Lower lobe of right lung (tissue), 2 donors: Measurements from ENCODE around the gene KRTAP10-3. TPM values are rescaled to one million over a fixed set of nuclear protein-coding genes. Genes with fewer than 3 reads are reported as not detected.

Experiments used
- ATAC-seq, 2 donors: fragments of 200-7000 bp; cut with Tn5 transposase; one replicate each; pipeline ENCODE4 v1.9.1; 2020 to 2022; ENCODE audit warnings: mild to moderate bottlenecking in 2 of 2, moderate library complexity in 2 of 2
- DNase-seq: peaks from one replicate; pipeline ENCODE4 v3.0.0-alpha.2; 2020
- H3K27ac ChIP-seq: fragments of 200-600 bp; one replicate; pipeline ENCODE4 v1.8.0; 2022
- H3K27me3 ChIP-seq: fragments of 200-600 bp; one replicate; pipeline ENCODE4 v1.8.0; 2022; ENCODE audit warnings: low read depth
- H3K36me3 ChIP-seq: fragments of 200-600 bp; one replicate; pipeline ENCODE4 v1.8.0; 2022; ENCODE audit warnings: mild to moderate bottlenecking
- H3K4me1 ChIP-seq: fragments of 200-600 bp; one replicate; pipeline ENCODE4 v1.8.0; 2022
- H3K4me3 ChIP-seq: fragments of 200-600 bp; one replicate; pipeline ENCODE4 v1.8.0; 2022; ENCODE audit warnings: mild to moderate bottlenecking
- H3K9me3 ChIP-seq: fragments of 200-600 bp; one replicate; pipeline ENCODE4 v1.8.0; 2022
- intact Hi-C: fragments of 100-400 bp; cut with DNase I; formaldehyde crosslinking; loops from one replicate; pipeline ENCODE4 v1.11.0; 2022
- total RNA-seq: library from RNA; stranded (reverse); fragmentation: NEBNext Ultra II Directional; extraction: Animal tissue kit (Norgen Biotek cat#: 25700); gene quantifications from one replicate; pipeline ENCODE4 v1.2.1, GENCODE V29; 2021
- TF ChIP-seq, protein P1 (sequence below): fragments of 200-600 bp; IDR thresholded peaks from one replicate; pipeline ENCODE4 v1.8.0; 2022; ENCODE audit warnings: antibody characterized with exemption, mild to moderate bottlenecking
- donor health status: DM: no; HTN: yes; CAD: no; lungs with severe emphysema.

Gene KRTAP10-3
- total RNA-seq, 1 donor from 2014 or later: not detected

DNA sequence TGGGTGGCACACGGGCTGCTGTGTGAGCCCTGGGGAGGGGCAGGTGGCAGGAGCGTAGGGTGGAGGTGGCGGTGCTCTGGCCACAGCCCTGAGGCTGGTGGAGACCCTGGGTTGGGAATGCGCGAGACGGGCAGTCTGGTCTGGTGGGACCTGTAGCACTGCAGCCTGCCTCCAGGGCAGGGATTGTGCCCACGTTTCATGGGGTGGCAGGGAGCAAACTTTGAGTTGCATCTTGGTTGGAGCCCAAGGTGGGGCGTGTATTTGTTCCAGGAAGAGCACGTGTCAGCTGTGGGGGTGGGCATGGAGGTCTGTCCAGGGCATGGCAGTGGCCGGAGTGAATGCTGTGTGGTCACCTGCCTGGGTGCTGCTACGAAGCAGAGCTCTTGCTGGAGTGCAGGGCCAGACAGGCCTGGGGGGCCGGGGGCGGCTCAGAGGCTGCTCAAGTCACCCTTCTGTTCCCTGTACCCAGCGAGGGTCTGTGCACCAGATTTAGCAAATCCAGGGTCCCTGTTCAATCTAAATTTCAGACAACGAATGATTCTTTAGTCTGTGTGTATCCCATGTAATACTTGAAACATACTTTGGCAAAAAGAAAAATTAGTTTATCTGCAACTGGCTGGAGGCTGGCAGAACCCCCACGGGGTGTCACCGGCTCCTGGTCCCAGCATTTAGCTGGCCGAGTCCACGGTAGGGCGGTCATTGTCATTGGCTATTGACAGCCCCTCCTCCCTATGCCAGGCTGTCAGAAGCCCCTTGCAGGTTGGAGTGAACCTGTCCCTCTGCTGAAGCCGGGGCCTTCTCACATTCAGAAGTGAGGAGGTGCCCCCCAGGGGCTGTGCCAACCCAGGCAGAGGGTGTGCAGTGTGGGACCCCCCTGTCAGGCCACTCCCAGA is 45.9 kb downstream of the KRTAP10-3 start:
- ATAC-seq: no peak
- intact Hi-C loops: no loop called here
- TF ChIP-seq, protein P1, sequence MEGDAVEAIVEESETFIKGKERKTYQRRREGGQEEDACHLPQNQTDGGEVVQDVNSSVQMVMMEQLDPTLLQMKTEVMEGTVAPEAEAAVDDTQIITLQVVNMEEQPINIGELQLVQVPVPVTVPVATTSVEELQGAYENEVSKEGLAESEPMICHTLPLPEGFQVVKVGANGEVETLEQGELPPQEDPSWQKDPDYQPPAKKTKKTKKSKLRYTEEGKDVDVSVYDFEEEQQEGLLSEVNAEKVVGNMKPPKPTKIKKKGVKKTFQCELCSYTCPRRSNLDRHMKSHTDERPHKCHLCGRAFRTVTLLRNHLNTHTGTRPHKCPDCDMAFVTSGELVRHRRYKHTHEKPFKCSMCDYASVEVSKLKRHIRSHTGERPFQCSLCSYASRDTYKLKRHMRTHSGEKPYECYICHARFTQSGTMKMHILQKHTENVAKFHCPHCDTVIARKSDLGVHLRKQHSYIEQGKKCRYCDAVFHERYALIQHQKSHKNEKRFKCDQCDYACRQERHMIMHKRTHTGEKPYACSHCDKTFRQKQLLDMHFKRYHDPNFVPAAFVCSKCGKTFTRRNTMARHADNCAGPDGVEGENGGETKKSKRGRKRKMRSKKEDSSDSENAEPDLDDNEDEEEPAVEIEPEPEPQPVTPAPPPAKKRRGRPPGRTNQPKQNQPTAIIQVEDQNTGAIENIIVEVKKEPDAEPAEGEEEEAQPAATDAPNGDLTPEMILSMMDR: no peak

DNA sequence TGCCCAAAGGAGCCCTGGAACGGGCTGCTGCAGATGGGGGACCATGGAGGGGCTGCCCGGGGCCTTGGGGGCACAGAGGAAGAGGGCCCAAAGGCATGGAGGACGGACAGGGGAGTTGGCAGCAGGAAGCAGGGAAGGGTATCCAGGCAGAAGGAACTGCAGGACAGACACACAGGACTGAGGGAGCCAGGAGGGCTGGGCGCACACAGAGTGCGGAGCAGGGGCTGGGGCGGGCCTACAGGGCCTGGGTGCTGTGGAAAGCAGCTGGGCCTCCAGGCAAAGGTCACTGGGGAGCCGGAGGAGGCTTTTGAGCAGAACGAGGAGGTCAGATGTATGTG is 46.7 kb downstream of the KRTAP10-3 start:
- TF ChIP-seq, protein P1: no peak
- H3K27ac ChIP-seq: no peak overlapping the region
- DNase-seq: peak; percentile 37
- intact Hi-C loops: no loop called here
- H3K9me3 ChIP-seq: no peaks in the 10 kb centered on the region
- H3K27me3 ChIP-seq: peaks cover 13% of the 10 kb centered on the region
- peaks cover 12% of the 10 kb centered on the region for H3K4me1 ChIP-seq
- no peak overlapping the region for H3K4me3 ChIP-seq
- no peaks in the 10 kb centered on the region for H3K36me3 ChIP-seq
- no peak for ATAC-seq

More for the DNA sequence above, 45.9 kb downstream of the KRTAP10-3 start:
- no peak overlapping the region for H3K4me3 ChIP-seq
- H3K9me3 ChIP-seq: no peaks in the 10 kb centered on the region
- no peak overlapping the region for H3K27ac ChIP-seq
- peaks cover 13% of the 10 kb centered on the region for H3K27me3 ChIP-seq
- no peaks in the 10 kb centered on the region for H3K36me3 ChIP-seq
- DNase-seq: peak; percentile 35
- peaks cover 12% of the 10 kb centered on the region for H3K4me1 ChIP-seq

DNA sequence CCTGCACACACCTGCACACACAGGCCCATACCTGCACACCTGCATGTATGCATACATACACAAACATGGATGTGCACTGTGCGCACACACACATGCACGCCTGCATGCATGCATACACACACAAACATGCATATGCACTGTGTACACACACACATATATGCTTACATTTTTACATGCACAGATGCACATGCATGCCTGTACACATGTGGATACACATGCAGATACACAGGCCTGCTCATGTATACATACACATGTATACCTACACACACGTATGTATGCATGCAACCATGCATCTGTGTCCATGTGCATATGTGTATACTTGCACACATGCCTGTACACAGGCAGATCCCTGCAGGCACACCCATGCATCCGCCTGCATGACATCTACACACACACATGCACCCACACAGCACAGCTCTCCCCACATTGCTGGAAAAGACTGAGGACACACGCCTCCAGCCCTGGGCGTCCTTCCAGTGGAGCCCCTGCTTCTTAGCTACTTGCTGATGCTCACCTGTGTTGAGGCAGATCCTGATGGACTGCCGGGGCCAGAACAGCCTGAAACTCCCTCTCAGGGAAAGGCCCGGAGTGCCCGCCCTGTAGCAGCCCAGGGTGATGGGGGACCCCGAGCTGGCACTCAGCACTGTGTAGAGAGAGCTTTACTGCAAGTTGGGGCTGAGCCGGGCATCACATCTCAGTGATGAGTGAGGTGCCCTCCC is 47.2 kb downstream of the KRTAP10-3 start:
- ATAC-seq (no peak), DNase-seq (peak; percentile 39)
- H3K27ac ChIP-seq: no peak overlapping the region
- intact Hi-C loops: no loop called here
- H3K4me3 ChIP-seq: no peak overlapping the region
- no peaks in the 10 kb centered on the region for H3K9me3 ChIP-seq
- no peaks in the 10 kb centered on the region for H3K36me3 ChIP-seq
- H3K27me3 ChIP-seq: peaks cover 14% of the 10 kb centered on the region
- TF ChIP-seq, protein P1: no peak
- H3K4me1 ChIP-seq: peaks cover 12% of the 10 kb centered on the region

DNA sequence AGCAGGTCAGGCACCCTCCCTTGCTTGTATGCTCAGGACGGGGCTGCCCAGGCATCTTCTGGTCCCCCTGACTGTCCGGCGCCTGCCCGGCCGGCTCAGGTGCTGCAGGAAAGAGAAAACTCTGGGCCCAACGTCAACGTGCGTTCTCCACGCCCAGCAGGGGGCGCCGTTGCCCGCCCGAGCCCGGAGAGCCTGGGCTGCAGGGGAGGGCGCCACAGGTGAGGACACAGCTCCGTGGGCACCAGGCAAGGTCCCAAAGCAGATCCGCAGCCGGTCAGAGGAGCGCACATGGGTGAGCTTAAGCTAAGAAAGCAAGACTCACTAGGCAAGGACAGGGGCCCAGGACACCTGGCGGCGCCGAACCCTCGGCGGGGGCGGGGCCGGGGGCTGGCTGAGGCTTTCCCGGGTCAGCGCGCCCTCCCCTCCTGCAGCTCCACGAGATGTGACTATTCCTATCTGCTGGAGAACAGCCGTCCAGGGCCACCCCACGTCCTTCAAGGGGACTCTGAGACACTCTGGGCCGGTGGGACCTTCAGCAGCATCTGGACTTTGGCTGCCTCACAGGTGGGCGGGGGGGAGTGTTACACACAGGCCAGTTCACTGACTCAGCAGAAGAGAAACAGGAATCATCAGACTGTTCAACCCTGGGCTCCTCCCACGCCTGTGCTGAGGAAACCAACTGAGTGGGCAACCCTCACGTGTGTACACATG is 47.9 kb downstream of the KRTAP10-3 start:
- no peak overlapping the region for H3K27ac ChIP-seq
- peaks cover 12% of the 10 kb centered on the region for H3K4me1 ChIP-seq
- no peak overlapping the region for H3K4me3 ChIP-seq
- H3K9me3 ChIP-seq: no peaks in the 10 kb centered on the region
- TF ChIP-seq, protein P1: peak; percentile 82
- ATAC-seq (peak; percentile 81 to 84), DNase-seq (peak; percentile 79)
- H3K27me3 ChIP-seq: peaks cover 18% of the 10 kb centered on the region
- no peaks in the 10 kb centered on the region for H3K36me3 ChIP-seq
- intact Hi-C loops: no loop called here

DNA sequence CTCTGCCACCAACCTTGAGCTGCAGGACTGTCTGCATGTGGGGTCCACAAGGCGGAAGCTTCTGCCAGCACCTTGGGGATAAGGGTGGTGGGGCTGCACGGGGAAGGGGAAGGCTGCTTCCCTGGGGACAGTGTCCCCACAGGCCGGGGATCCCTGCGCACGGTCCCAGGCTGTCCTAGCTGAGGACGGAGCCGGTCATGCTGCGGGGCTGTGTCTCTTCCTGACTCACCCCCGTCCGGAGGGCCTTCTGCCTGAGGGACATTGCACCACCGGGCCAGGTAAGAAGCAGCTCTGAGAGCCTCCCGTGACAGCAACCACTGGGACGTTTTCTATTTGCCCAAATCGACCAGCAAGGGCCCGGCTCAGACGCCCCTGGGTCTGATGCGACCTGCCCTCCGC is 48.5 kb downstream of the KRTAP10-3 start:
- TF ChIP-seq, protein P1: no peak
- ATAC-seq: no peak
- Histone ChIP-seq H3K27ac (no peak overlapping the region), H3K36me3 (no peaks in the 10 kb centered on the region), H3K9me3 (no peaks in the 10 kb centered on the region), H3K4me1 (peaks cover 12% of the 10 kb centered on the region), H3K4me3 (no peak overlapping the region), H3K27me3 (peaks cover 18% of the 10 kb centered on the region)
- no peak for DNase-seq
- intact Hi-C loops: no loop called here
